Glutamatergic neuron (in vitro differentiated cells): ENCODE data around the gene HM13. TPM values are rescaled to one million over a fixed set of nuclear protein-coding genes. Genes with fewer than 3 reads are reported as not detected.
"Not testable (repeated sequence)": the region's sequence is repeated elsewhere in the genome, so short reads cannot be mapped to it uniquely, and the experiment has no call there.

Source experiments
- DNase-seq: peaks from one replicate; pipeline ENCODE4 v3.0.0; 2022
- H3K27ac Mint-ChIP-seq: one replicate; pipeline ENCODE4 v1.8.0; 2020; ENCODE audit warnings: mild to moderate bottlenecking, mixed read lengths, inconsistent platforms; ENCODE audit not compliant: unreplicated experiment
- H3K27me3 Mint-ChIP-seq: one replicate; pipeline ENCODE4 v1.8.0; 2020; ENCODE audit warnings: mild to moderate bottlenecking, moderate library complexity, mixed read lengths, inconsistent platforms; ENCODE audit not compliant: unreplicated experiment
- H3K36me3 Mint-ChIP-seq: one replicate; pipeline ENCODE4 v1.8.0; 2020; ENCODE audit warnings: mild to moderate bottlenecking, mixed read lengths, inconsistent platforms; ENCODE audit not compliant: unreplicated experiment
- H3K4me1 Mint-ChIP-seq: one replicate; pipeline ENCODE4 v1.8.0; 2020; ENCODE audit warnings: mild to moderate bottlenecking, low read depth, mixed read lengths, inconsistent platforms; ENCODE audit not compliant: unreplicated experiment
- H3K4me3 Mint-ChIP-seq: one replicate; pipeline ENCODE4 v1.8.0; 2020; ENCODE audit warnings: mild to moderate bottlenecking, mixed read lengths, inconsistent platforms; ENCODE audit not compliant: unreplicated experiment
- H3K9me3 Mint-ChIP-seq: one replicate; pipeline ENCODE4 v1.8.0; 2020; ENCODE audit warnings: mild to moderate bottlenecking, moderate library complexity, mixed read lengths, inconsistent platforms; ENCODE audit not compliant: unreplicated experiment
- CTCF ChIP-seq: fragments of 200-600 bp; sonication (generic); IDR thresholded peaks from one replicate; pipeline ENCODE4 v1.5.0; 2021; ENCODE audit not compliant: partially characterized antibody, unreplicated experiment
- total RNA-seq: library from RNA; stranded (reverse); fragmentation: NEBNext Ultra II Directional; extraction: Animal tissue kit (Norgen Biotek cat#: 25700); gene quantifications from one replicate; pipeline ENCODE4 v1.2.1, GENCODE V29; 2021; ENCODE audit not compliant: unreplicated experiment

Gene HM13
- total RNA-seq, 1 donor from 2014 or later, result 320 TPM

DNA sequence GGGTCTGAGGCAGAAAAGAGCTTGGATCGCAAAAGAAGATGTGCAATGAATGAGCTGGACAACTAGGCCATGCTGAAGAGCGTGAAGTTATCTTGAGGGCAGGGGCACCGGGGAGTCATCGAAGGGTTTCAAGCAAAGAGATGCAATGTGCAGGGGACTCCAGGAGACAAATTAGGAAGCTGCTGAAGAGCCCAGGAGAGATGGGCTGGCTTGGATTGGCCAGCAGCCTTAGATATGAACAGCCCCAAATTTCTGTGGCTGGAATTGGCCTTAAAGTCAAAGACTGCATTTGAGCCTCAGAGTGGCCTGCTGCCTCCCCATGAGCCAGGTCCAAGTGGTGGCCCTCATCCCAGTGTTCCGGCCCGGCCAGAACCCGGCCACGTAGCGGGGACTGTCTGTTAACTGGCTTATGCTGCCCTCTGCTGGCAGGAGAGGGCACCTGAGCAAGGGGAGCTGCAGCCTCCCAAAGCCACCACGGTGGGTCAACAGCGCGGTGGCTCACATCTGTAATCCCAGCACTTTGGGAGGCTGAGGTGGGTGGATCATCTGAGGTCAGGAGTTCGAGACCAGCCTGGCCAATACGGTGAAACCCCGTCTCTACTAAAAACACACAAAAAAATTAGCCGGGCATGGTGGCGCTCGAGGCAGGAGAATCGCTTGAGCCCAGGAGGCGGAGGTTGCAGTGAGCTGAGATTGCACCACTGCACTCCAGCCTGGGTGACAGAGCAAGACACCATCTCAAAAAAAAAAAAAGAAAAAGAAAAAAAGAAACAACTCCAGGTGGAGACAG is 11.2 kb upstream of the HM13 start:
- not testable (repeated sequence) for H3K36me3 Mint-ChIP-seq, H3K27me3 Mint-ChIP-seq, H3K4me3 Mint-ChIP-seq, H3K9me3 Mint-ChIP-seq, H3K4me1 Mint-ChIP-seq, H3K27ac Mint-ChIP-seq
- peak; percentile 98 for DNase-seq
- peak; percentile 100 for TF ChIP-seq CTCF

DNA sequence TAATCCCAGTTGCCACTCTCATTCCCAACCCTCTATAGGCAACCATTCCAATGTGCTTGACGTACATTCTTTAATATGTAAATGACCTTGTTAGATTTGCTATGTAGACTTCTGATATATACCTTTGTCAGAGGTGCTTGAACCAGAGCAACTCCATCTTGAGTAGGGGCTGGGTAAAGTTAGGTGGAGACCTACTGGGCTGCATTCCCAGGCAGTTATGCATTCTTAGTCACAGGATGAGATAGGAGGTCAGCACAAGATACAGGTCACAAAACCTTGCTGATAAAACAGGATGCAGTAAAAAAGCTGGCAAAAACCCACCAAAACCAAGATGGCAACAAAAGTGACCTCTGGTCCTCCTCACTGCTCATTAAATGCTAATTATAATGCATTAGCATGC is 8.3 kb upstream of the HM13 start:
- H3K27me3 Mint-ChIP-seq, result peaks cover 6% of the 10 kb centered on the region
- peaks cover 3% of the 10 kb centered on the region for H3K9me3 Mint-ChIP-seq
- H3K36me3 Mint-ChIP-seq, result no peaks in the 10 kb centered on the region
- no peak overlapping the region for H3K27ac Mint-ChIP-seq
- TF ChIP-seq CTCF, result no peak
- no peaks in the 10 kb centered on the region for H3K4me1 Mint-ChIP-seq
- no peak overlapping the region for H3K4me3 Mint-ChIP-seq
- DNase-seq, result no peak

DNA sequence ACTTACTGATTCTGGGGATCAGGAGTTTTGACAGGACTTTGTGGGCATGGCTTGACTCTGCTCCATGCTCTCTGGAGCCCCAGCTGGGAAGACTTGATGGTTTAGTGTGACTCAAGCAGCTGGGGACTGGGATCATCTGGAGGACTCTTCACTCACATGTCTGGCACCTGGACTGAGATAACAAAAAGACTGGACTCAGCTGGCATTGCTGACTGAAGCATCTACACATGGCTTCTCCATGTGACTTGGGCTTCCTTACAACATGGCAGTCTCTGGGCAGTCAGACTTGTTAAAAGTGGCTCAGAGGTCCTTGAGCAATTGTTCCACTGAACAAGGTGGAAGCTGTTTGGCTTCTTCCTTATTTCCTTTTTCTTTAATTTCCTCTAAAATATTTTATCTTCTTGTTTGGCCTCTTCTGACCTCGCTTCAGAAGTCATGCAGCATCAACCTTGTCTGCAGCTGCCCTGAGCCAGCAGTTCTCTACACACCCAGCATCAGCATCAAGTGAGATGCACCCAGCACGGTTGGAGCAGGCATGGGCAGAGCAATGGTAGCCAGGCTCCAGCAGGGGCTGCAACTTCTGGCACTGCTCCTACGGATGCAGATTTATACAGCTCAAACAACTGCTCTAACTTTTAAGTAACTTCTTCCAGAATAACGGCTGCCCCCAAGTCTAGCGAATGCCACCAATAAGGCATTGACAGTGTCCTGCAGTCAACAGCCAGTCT is 5.6 kb upstream of the HM13 start:
- no peaks in the 10 kb centered on the region for H3K36me3 Mint-ChIP-seq
- peaks cover 4% of the 10 kb centered on the region for H3K9me3 Mint-ChIP-seq
- H3K4me1 Mint-ChIP-seq, result no peaks in the 10 kb centered on the region
- no peak overlapping the region for H3K27ac Mint-ChIP-seq
- TF ChIP-seq CTCF, result peak; percentile 22
- DNase-seq, result no peak
- peaks cover 5% of the 10 kb centered on the region for H3K27me3 Mint-ChIP-seq
- no peak overlapping the region for H3K4me3 Mint-ChIP-seq

DNA sequence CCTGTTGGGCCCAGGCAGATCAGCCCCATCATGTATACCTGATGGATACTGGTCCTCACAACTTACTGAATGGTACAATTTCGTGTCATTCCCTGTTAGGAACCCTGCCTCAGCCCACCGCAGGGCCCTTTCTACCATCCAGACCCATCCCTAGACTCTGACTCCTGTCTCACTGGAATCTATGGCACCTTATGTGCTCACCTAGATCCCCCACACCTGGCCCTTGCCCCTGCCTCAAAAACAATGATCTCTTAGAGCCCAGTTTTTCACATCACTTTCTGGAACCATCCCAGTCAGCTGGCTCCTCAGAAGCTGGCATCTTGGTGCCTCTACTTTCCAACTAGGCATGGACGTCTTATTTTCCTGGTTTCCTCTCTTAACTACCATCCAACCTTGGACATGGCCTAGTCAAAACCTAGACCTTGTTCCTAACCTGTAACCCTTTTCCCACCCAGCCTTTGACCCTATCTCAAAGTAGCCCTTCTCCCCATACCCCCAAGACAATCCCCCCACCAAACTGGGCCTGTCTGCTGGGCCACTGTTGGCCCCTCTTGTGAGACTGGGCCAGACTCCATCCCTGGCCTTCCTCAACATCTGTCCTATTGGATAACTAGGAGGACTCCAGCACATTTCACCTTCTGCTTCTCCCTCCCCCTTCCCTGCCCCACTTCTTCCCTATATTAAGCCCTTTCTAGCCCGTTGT is 981 bp downstream of the HM13 start:
- H3K36me3 Mint-ChIP-seq, result no peaks in the 10 kb centered on the region
- H3K4me3 Mint-ChIP-seq, result no peak overlapping the region
- no peak for DNase-seq
- no peak for TF ChIP-seq CTCF
- no peaks in the 10 kb centered on the region for H3K27me3 Mint-ChIP-seq
- H3K4me1 Mint-ChIP-seq, result peaks cover 1% of the 10 kb centered on the region
- peaks cover 6% of the 10 kb centered on the region for H3K9me3 Mint-ChIP-seq
- no peak overlapping the region for H3K27ac Mint-ChIP-seq

DNA sequence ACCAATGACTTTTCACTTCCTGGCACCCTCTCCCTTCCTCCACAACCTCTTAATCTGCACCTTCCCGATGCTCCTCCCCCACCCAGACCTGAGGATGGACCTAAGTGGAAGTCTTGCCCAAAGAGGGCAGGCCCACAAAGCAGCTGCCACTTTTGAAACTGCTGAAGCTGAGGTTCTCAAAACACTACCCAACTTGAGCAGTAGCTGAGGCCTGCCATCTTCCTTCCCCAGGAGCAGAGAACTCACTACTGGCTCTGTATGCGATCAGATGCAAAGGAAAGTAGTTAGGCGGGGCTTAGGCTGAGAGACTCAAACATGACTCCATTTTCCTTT is 1.5 kb downstream of the HM13 start:
- Mint-ChIP-seq H3K4me1 (peaks cover 1% of the 10 kb centered on the region), H3K27ac (no peak overlapping the region), H3K4me3 (no peak overlapping the region), H3K27me3 (no peaks in the 10 kb centered on the region), H3K36me3 (no peaks in the 10 kb centered on the region), H3K9me3 (peaks cover 6% of the 10 kb centered on the region)
- DNase-seq, result no peak
- no peak for TF ChIP-seq CTCF
